ENCODE measurements around the gene AGFG1. TPM values are rescaled to one million over a fixed set of nuclear protein-coding genes. Genes with fewer than 3 reads are reported as not detected.

Gene AGFG1, protein sequence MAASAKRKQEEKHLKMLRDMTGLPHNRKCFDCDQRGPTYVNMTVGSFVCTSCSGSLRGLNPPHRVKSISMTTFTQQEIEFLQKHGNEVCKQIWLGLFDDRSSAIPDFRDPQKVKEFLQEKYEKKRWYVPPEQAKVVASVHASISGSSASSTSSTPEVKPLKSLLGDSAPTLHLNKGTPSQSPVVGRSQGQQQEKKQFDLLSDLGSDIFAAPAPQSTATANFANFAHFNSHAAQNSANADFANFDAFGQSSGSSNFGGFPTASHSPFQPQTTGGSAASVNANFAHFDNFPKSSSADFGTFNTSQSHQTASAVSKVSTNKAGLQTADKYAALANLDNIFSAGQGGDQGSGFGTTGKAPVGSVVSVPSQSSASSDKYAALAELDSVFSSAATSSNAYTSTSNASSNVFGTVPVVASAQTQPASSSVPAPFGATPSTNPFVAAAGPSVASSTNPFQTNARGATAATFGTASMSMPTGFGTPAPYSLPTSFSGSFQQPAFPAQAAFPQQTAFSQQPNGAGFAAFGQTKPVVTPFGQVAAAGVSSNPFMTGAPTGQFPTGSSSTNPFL
- total RNA-seq: 110 TPM

DNA sequence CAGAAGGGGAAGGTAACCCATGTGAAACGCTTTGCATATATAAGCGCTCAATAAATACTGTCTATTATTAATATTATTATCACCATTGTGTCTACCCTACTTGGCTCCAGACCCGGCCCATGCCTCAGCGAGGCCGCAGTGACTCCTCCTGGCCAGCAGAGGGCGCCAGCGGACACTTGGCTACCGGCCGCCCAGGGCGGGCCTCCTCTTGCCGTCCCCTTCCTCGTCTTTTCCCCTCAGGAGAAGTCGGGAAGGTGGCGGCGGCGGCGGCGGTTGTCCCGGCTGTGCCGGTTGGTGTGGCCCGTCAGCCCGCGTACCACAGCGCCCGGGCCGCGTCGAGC, at the start of gene AGFG1:
AGFG1 (plus strand) TSS at position 233 of the 341 bp plus-strand sequence. CDS start 266 bp downstream, outside the sequence.

GRCh38 chr2:227598835-227599503, 127.0 kb downstream of the AGFG1 start, which contains the start of gene SCYGR2:
SCYGR2 (plus strand) TSS chr2:227598893; CDS start chr2:227598893, 0 bp downstream.

Other genes starting within 250 kb of the AGFG1 start
- 186 TPM for gene MFF, start 146.9 kb upstream of the AGFG1 start, total RNA-seq
- not detected for gene TM4SF20, start 92.8 kb upstream of the AGFG1 start, total RNA-seq
- not detected for gene SCYGR1, start 84.2 kb upstream of the AGFG1 start, total RNA-seq
- gene SCYGR2, start 126.7 kb downstream of the AGFG1 start, total RNA-seq: not detected
- gene SCYGR3, start 142.7 kb downstream of the AGFG1 start, total RNA-seq: not detected
- not detected for gene SCYGR4, start 145.3 kb downstream of the AGFG1 start, total RNA-seq
- gene SCYGR5, start 194.6 kb downstream of the AGFG1 start, total RNA-seq: not detected
- gene SLC19A3, start 245.9 kb downstream of the AGFG1 start, total RNA-seq: 3.1 TPM